ENCODE data around the gene MIP. TPM values are rescaled to one million over a fixed set of nuclear protein-coding genes. Genes with fewer than 3 reads are reported as not detected.

The MIP gene
- total and polyA plus RNA-seq, 2 of the 13 experiments (the other 11 are each of a cell fraction or from before 2014, with no cell fraction given), result not detected

DNA sequence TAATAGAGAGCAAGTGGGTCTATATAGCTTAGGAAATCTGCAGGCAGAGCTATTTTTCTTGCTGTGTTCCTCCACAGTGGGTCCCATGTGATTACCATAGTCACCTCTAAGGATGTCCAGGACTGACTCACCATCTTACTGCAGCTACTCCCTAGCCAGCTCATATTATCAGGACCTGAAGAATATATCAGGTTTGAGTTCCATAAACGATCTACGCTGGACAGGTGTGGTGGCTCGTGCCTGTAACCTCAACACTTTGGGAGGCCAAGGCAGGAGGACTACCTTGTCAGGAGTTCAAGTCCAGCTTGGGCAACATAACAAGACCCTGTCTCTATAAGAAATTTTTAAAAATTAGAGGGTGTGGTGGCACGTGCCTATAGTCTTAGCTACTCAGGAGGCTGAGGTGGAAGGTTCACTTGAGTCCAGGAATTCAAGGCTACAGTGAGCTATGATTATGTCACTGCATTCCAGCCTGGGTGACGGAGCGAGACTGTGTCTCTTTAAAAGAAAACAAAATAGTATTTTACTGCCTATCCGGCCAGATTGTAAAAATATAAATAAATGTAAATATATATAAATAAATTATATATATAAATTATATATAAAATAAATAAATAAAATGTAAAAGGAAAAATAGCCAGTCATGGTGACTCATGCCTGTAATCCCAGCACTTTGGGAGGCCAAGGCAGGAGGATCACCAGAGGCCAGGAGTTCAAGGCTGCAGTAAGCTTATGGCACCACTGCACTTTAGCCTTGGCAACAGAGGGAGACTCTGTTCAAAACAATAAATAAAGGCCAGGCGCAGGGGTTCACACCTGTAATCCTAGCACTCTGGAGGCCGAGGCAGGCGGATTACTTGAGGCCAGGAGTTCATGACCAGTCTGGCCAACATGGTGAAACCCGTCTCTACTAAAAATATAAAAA is 7.0 kb upstream of the MIP start:
- ChIA-PET POLR2A (interaction anchor here (0.7 to 3.6 kb wide), 6 partner anchors 12 to 145 kb away, joined by 3 to 17 read pairs (median 12); partner anchors contain the start of genes CNPY2, GLS2, PAN2 and STAT2), CTCF (ENCODE audit: low intra/inter-chr PET ratio, low total read pairs) (no interaction called here)
- intact Hi-C loops (cut with micrococcal nuclease; ENCODE audit: unreplicated experiment) (loop anchor here (5.0 kb wide), 1 partner anchor 269 kb away; no protein-coding TSS in a partner anchor), in situ Hi-C loops (cut with HindIII; ENCODE audit: extremely low pct_ligation_motif_present, low pct_unique_long_range_greater_than_20kb) (loop anchor here (5.0 to 10.0 kb wide), 2 partner anchors 144 to 267 kb away; partner anchors contain the start of gene CNPY2)
- Histone ChIP-seq H3K4me2 (ENCODE audit: low read depth, low read length) (peak overlapping the region; percentile 5; the same call in 1 of the 2 replicates), H3K9ac (ENCODE audit: insufficient read depth, low read depth, low read length) (no peak overlapping the region), H3K36me3 (replicated peaks in 1 of 2; ENCODE audit: control insufficient read depth in 1 of 2, insufficient read depth in 2 of 2, low read length in 2 of 2) (no peaks in the 10 kb centered on the region), H3K27ac (ENCODE audit: extremely low read length, insufficient read depth, low read length) (peak overlapping the region; percentile 54), H3K27me3 (ENCODE audit: control insufficient read depth in 1 of 2, insufficient read depth in 2 of 2, low read length in 2 of 2) (no peaks in the 10 kb centered on the region), H3K79me2 (ENCODE audit: insufficient read depth, low read length) (no peaks in the 10 kb centered on the region), H2AFZ (ENCODE audit: low read length) (no peak overlapping the region), H3K4me3 (replicated peaks in 1 of 3; ENCODE audit: insufficient read depth in 1 of 3, low read depth in 2 of 3, low read length in 3 of 3) (no peak overlapping the region), H3K4me1 (ENCODE audit: insufficient read depth, low read length) (peaks cover 62% of the 10 kb centered on the region), H3K9me3 (ENCODE audit: low read length) (no peaks in the 10 kb centered on the region), H4K20me1 (ENCODE audit: insufficient read depth, low read length) (no peaks in the 10 kb centered on the region)
- DNase-seq (ENCODE audit: low spot score) (peak; percentile 67), ATAC-seq (no peak), FAIRE-seq (no peak)
- 31% methylated on average over 11 of the region's 11 CpGs for WGBS (ENCODE audit: low lambda C conversion rate)
- no TSS peak for BruUV-seq (replicated peaks)
- no peak for TF ChIP-seq HIVEP1 (CRISPR knock-in tag; IDR thresholded peaks at IDR 0.05)
- TF ChIP-seq ADNP (CRISPR knock-in tag; IDR thresholded peaks at IDR 0.05), result 0 out of 2 replicates have a peak, but pooled peaks have one; percentile 29
- TF ChIP-seq CREM (IDR thresholded peaks at IDR 0.05), result no peak
- no peak for TF ChIP-seq CREM (CRISPR knock-in tag; IDR thresholded peaks at IDR 0.05)
- TF ChIP-seq NCOA2 (CRISPR knock-in tag; IDR thresholded peaks at IDR 0.05), result no peak
- no peak for TF ChIP-seq MAF1 (CRISPR knock-in tag; IDR thresholded peaks at IDR 0.05; ENCODE audit: borderline replicate concordance)
- peak; percentile 21; the same call in 1 of the 2 replicates for TF ChIP-seq NR2F6 (IDR thresholded peaks at IDR 0.05)
- TF ChIP-seq NR2F6 (CRISPR knock-in tag; IDR thresholded peaks at IDR 0.05), result peak; percentile 43
- TF ChIP-seq SRSF9 (IDR thresholded peaks at IDR 0.05; ENCODE audit: borderline replicate concordance, insufficient read depth, low read depth, low read length, poor library complexity, severe bottlenecking), result no peak
- TF ChIP-seq REL (CRISPR knock-in tag; conservative IDR thresholded peaks at IDR 0.05), result no peak
- no peak for TF ChIP-seq ZNF598 (CRISPR knock-in tag; IDR thresholded peaks at IDR 0.05; ENCODE audit: borderline replicate concordance)
- TF ChIP-seq YY1 (IDR thresholded peaks at IDR 0.05; ENCODE audit: insufficient read depth, insufficient replicate concordance, low read depth, low read length), result no peak
- TF ChIP-seq, protein P1, sequence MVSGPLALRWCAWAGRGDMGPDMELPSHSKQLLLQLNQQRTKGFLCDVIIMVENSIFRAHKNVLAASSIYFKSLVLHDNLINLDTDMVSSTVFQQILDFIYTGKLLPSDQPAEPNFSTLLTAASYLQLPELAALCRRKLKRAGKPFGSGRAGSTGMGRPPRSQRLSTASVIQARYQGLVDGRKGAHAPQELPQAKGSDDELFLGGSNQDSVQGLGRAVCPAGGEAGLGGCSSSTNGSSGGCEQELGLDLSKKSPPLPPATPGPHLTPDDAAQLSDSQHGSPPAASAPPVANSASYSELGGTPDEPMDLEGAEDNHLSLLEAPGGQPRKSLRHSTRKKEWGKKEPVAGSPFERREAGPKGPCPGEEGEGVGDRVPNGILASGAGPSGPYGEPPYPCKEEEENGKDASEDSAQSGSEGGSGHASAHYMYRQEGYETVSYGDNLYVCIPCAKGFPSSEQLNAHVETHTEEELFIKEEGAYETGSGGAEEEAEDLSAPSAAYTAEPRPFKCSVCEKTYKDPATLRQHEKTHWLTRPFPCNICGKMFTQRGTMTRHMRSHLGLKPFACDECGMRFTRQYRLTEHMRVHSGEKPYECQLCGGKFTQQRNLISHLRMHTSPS (CRISPR knock-in tag; IDR thresholded peaks at IDR 0.05; ENCODE audit: low read depth), result no peak
- TF ChIP-seq ZNF792 (CRISPR knock-in tag; IDR thresholded peaks at IDR 0.05), result no peak
- TF ChIP-seq, protein P2, sequence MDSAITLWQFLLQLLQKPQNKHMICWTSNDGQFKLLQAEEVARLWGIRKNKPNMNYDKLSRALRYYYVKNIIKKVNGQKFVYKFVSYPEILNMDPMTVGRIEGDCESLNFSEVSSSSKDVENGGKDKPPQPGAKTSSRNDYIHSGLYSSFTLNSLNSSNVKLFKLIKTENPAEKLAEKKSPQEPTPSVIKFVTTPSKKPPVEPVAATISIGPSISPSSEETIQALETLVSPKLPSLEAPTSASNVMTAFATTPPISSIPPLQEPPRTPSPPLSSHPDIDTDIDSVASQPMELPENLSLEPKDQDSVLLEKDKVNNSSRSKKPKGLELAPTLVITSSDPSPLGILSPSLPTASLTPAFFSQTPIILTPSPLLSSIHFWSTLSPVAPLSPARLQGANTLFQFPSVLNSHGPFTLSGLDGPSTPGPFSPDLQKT (CRISPR knock-in tag; IDR thresholded peaks at IDR 0.05; ENCODE audit: borderline replicate concordance), result no peak
- TF ChIP-seq GABPB1 (CRISPR knock-in tag; IDR thresholded peaks at IDR 0.05), result no peak
- TF ChIP-seq MAFK (conservative IDR thresholded peaks at IDR 0.05 in 1 of 2, IDR thresholded peaks at IDR 0.05 in 1 of 2; ENCODE audit: low read length in 2 of 2), result no peak
- 0 out of 2 replicates have a peak, but pooled peaks have one; percentile 4 for TF ChIP-seq KDM1A (CRISPR knock-in tag; IDR thresholded peaks at IDR 0.05)
- TF ChIP-seq, protein P3, sequence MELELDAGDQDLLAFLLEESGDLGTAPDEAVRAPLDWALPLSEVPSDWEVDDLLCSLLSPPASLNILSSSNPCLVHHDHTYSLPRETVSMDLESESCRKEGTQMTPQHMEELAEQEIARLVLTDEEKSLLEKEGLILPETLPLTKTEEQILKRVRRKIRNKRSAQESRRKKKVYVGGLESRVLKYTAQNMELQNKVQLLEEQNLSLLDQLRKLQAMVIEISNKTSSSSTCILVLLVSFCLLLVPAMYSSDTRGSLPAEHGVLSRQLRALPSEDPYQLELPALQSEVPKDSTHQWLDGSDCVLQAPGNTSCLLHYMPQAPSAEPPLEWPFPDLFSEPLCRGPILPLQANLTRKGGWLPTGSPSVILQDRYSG (CRISPR knock-in tag; IDR thresholded peaks at IDR 0.05), result no peak
- TF ChIP-seq HNF4G (IDR thresholded peaks at IDR 0.05; ENCODE audit: borderline replicate concordance, low read depth, low read length), result 0 out of 2 replicates have a peak, but pooled peaks have one; percentile 3
- TF ChIP-seq HNF4G (CRISPR knock-in tag; IDR thresholded peaks at IDR 0.05; ENCODE audit: borderline replicate concordance, low read depth), result no peak

All from HepG2 (cell line).